IPS DF 6.9 (cell line): Measurements from ENCODE around the gene FOCAD.

Experiments
- DNase-seq: peaks from one replicate; pipeline ENCODE4 v3.0.0-alpha.2; 2013; ENCODE audit warnings: low read depth, low spot score
- H3K27ac ChIP-seq: one replicate; pipeline ENCODE4 v1.5.1; 2013; ENCODE audit warnings: low read length, control low read depth
- H3K27me3 ChIP-seq: 2 replicates; pipeline ENCODE4 v1.6.1; 2013; ENCODE audit warnings: mild to moderate bottlenecking, low read length; ENCODE audit not compliant: control insufficient read depth, insufficient read depth
- H3K36me3 ChIP-seq: 2 replicates; pipeline ENCODE4 v1.6.1; 2013; ENCODE audit warnings: low read length; ENCODE audit not compliant: control insufficient read depth, insufficient read depth
- H3K4me1 ChIP-seq: 2 replicates; pipeline ENCODE4 v1.6.1; 2013; ENCODE audit warnings: low read length; ENCODE audit not compliant: control insufficient read depth, insufficient read depth
- H3K4me3 ChIP-seq: 2 replicates; pipeline ENCODE4 v1.5.1; 2013; ENCODE audit warnings: mild to moderate bottlenecking, low read length
- H3K9me3 ChIP-seq: 2 replicates; pipeline ENCODE4 v1.6.1; 2013; ENCODE audit warnings: low read length, inconsistent platforms; ENCODE audit not compliant: control insufficient read depth, insufficient read depth
- WGBS: extraction: QIAGEN DNeasy Blood & Tissue Kit; methylation state at CpG from one replicate; pipeline ENCODE4 v1.1.7; 2013; ENCODE audit warnings: mixed read lengths, missing lambda C conversion rate; ENCODE audit not compliant: insufficient read length, insufficient coverage; 5-methylcytosine and 5-hydroxymethylcytosine counted together

Gene FOCAD

GRCh38 chr9:20728493-20729220 lies 44.6 kb downstream of the FOCAD start:
- Histone ChIP-seq H3K9me3 (no peaks in the 10 kb centered on the region), H3K27me3 (no peaks in the 10 kb centered on the region), H3K36me3 (no peaks in the 10 kb centered on the region; the same call in 1 of the 2 replicates), H3K4me3 (no peak overlapping the region), H3K27ac (no peak overlapping the region), H3K4me1 (no peaks in the 10 kb centered on the region)
- no peak for DNase-seq

GRCh38 chr9:20729523-20729922 lies 45.5 kb downstream of the FOCAD start:
- H3K36me3 ChIP-seq: no peaks in the 10 kb centered on the region; the same call in 1 of the 2 replicates
- no peak for DNase-seq
- H3K27me3 ChIP-seq: no peaks in the 10 kb centered on the region
- no peaks in the 10 kb centered on the region for H3K4me1 ChIP-seq
- H3K4me3 ChIP-seq: no peak overlapping the region
- H3K9me3 ChIP-seq: no peaks in the 10 kb centered on the region
- no peak overlapping the region for H3K27ac ChIP-seq

GRCh38 chr9:20732118-20732517 lies 48.1 kb downstream of the FOCAD start:
- H3K36me3 ChIP-seq: no peaks in the 10 kb centered on the region; the same call in 1 of the 2 replicates
- no peak for DNase-seq
- H3K9me3 ChIP-seq: no peaks in the 10 kb centered on the region
- no peaks in the 10 kb centered on the region for H3K27me3 ChIP-seq
- H3K27ac ChIP-seq: no peak overlapping the region
- H3K4me3 ChIP-seq: no peak overlapping the region
- H3K4me1 ChIP-seq: no peaks in the 10 kb centered on the region
- no CpG with 5 or more reads among the region's 4 CpGs for whole genome bisulfite sequencing

GRCh38 chr9:20734275-20734674 lies 50.2 kb downstream of the FOCAD start:
- H3K4me1 ChIP-seq: no peaks in the 10 kb centered on the region
- no peaks in the 10 kb centered on the region for H3K9me3 ChIP-seq
- no peak overlapping the region for H3K27ac ChIP-seq
- no peak overlapping the region for H3K4me3 ChIP-seq
- no CpG with 5 or more reads among the region's 1 CpG for WGBS
- H3K27me3 ChIP-seq: no peaks in the 10 kb centered on the region
- no peaks in the 10 kb centered on the region; the same call in 1 of the 2 replicates for H3K36me3 ChIP-seq
- DNase-seq: no peak

- no CpG with 5 or more reads among the region's 1 CpG for whole genome bisulfite sequencing
- no peaks in the 10 kb centered on the region; the same call in 1 of the 2 replicates for H3K4me1 ChIP-seq
- no peaks in the 10 kb centered on the region for H3K27me3 ChIP-seq
- peaks cover 4% of the 10 kb centered on the region; the same call in 1 of the 2 replicates for H3K36me3 ChIP-seq
- H3K4me3 ChIP-seq: no peak overlapping the region
- no peaks in the 10 kb centered on the region for H3K9me3 ChIP-seq
- no peak overlapping the region for H3K27ac ChIP-seq
- DNase-seq: no peak
These were observed 56.2 kb downstream of the FOCAD start for GRCh38 chr9:20740304-20740703.

GRCh38 chr9:20740929-20741582 lies 57.0 kb downstream of the FOCAD start:
- no peaks in the 10 kb centered on the region for H3K9me3 ChIP-seq
- WGBS: no CpG with 5 or more reads among the region's 2 CpGs

GRCh38 chr9:20742833-20743232 lies 58.8 kb downstream of the FOCAD start:
- no peak for DNase-seq
- Histone ChIP-seq H3K4me1 (no peaks in the 10 kb centered on the region; the same call in 1 of the 2 replicates), H3K27ac (no peak overlapping the region), H3K27me3 (no peaks in the 10 kb centered on the region), H3K9me3 (no peaks in the 10 kb centered on the region), H3K4me3 (no peak overlapping the region), H3K36me3 (peaks cover 4% of the 10 kb centered on the region; the same call in 1 of the 2 replicates)
- no CpG with 5 or more reads among the region's 3 CpGs for WGBS

More at GRCh38 chr9:20740929-20741582, 57.0 kb downstream of the FOCAD start:
- Histone ChIP-seq H3K27ac (no peak overlapping the region), H3K4me1 (no peaks in the 10 kb centered on the region; the same call in 1 of the 2 replicates), H3K27me3 (no peaks in the 10 kb centered on the region), H3K4me3 (no peak overlapping the region), H3K36me3 (peaks cover 4% of the 10 kb centered on the region; the same call in 1 of the 2 replicates)
- no peak for DNase-seq

- H3K36me3 ChIP-seq: peaks cover 4% of the 10 kb centered on the region; the same call in 1 of the 2 replicates
- H3K4me3 ChIP-seq: no peak overlapping the region
- no peaks in the 10 kb centered on the region for H3K9me3 ChIP-seq
- no CpG with 5 or more reads among the region's 2 CpGs for WGBS
- no peak overlapping the region for H3K27ac ChIP-seq
- H3K27me3 ChIP-seq: no peaks in the 10 kb centered on the region
- H3K4me1 ChIP-seq: no peaks in the 10 kb centered on the region; the same call in 1 of the 2 replicates
- DNase-seq: no peak
These were observed 60.1 kb downstream of the FOCAD start for GRCh38 chr9:20744036-20744630.

- no peaks in the 10 kb centered on the region for H3K36me3 ChIP-seq
- H3K27me3 ChIP-seq: no peaks in the 10 kb centered on the region
- no peak for DNase-seq
- no CpG with 5 or more reads among the region's 1 CpG for WGBS
- H3K9me3 ChIP-seq: no peaks in the 10 kb centered on the region
- H3K4me3 ChIP-seq: no peak overlapping the region
- no peak overlapping the region for H3K27ac ChIP-seq
- H3K4me1 ChIP-seq: no peaks in the 10 kb centered on the region
These were observed 62.9 kb downstream of the FOCAD start for GRCh38 chr9:20746967-20747366.

GRCh38 chr9:20749496-20750198 lies 65.6 kb downstream of the FOCAD start:
- no peaks in the 10 kb centered on the region for H3K36me3 ChIP-seq
- H3K9me3 ChIP-seq: no peaks in the 10 kb centered on the region
- no peaks in the 10 kb centered on the region for H3K27me3 ChIP-seq
- WGBS: no CpG with 5 or more reads among the region's 1 CpG
- H3K27ac ChIP-seq: no peak overlapping the region
- DNase-seq: no peak
- no peaks in the 10 kb centered on the region for H3K4me1 ChIP-seq
- no peak overlapping the region for H3K4me3 ChIP-seq
